ENCODE data around the gene FGFR2.

- TF ChIP-seq CTCF (IDR thresholded peaks at IDR 0.05; ENCODE audit: low read depth, low read length) = no peak
- TF ChIP-seq EZH2phosphoT487 (IDR thresholded peaks at IDR 0.05; ENCODE audit: low read depth) = no peak
These were observed 18.6 kb downstream of the FGFR2 start for GRCh38 chr10:121579656-121580055.

Measured in OCI-LY3 (cell line).